SU-DHL-6 (cell line): ENCODE results near the gene SGTB.

ENCODE experiments used
- CTCF ChIP-seq: fragments of 200-600 bp; sonication (generic); IDR thresholded peaks from one replicate; pipeline ENCODE4 v1.5.1; 2017; ENCODE audit warnings: antibody characterized with exemption, mild to moderate bottlenecking, low read length, moderate library complexity; ENCODE audit not compliant: insufficient read depth, poor library complexity, severe bottlenecking
- EZH2phosphoT487 ChIP-seq: fragments of 200-600 bp; sonication (generic), shearing (Covaris generic); conservative IDR thresholded peaks from 2 replicates; pipeline ENCODE4 v1.6.1; 2018; ENCODE audit warnings: mild to moderate bottlenecking, antibody characterized with exemption, low read length, moderate library complexity, mixed read lengths

- no peak for TF ChIP-seq EZH2phosphoT487
- TF ChIP-seq CTCF, result no peak
Observed at GRCh38 chr5:65769539-65769938, 47.6 kb upstream of the SGTB start.
